GM19372 (cell line): ENCODE data around the gene SERPINA6.
"Not testable (repeated sequence)": the region's sequence is repeated elsewhere in the genome, so short reads cannot be mapped to it uniquely, and the experiment has no call there.

ENCODE experiments used
- ATAC-seq: cut with Tn5 transposase; IDR thresholded peaks from one replicate; pipeline ENCODE4 v1.9.1; 2021; ENCODE audit warnings: mild to moderate bottlenecking, low read depth, moderate library complexity; ENCODE audit not compliant: unreplicated experiment

The SERPINA6 gene

DNA sequence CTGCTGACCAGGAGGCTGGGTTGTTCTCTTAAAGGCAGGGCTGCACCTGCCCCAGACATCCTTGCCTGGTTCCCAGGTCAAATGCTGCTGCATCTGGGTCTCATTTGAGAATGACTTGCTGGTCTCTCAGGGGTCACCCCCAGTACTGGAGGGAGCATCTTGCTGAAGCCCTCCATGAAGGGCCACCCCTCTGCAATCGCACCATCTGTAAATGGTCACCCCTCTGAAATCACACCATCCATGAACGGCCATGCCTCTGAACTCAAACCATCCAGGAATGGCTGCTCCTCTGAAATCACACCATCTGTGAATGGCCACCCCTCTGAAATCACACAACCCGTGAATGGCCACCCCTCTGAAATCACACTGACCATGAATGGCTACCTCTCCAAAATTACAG lies 7.3 kb upstream of the SERPINA6 start:
- ATAC-seq = no peak

DNA sequence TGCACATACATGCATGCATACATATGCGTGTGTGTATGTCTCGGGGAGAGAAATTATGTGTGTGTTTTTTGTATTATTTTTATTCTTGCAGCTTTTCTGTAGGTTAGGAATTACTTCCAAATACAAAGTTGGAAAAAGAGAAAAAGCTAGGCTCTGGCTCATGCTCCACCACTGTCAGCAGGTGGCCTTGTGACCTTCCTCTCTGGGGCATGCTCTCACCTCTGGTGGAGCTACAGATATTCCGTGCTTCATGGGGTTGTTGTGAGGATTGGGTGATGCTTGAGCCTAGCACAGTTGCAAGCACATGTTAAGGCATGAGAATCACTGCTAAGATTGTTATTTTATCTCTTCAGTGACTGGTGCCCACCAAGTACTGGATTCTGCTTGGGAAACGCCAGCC lies 6.7 kb upstream of the SERPINA6 start:
- ATAC-seq = no peak

DNA sequence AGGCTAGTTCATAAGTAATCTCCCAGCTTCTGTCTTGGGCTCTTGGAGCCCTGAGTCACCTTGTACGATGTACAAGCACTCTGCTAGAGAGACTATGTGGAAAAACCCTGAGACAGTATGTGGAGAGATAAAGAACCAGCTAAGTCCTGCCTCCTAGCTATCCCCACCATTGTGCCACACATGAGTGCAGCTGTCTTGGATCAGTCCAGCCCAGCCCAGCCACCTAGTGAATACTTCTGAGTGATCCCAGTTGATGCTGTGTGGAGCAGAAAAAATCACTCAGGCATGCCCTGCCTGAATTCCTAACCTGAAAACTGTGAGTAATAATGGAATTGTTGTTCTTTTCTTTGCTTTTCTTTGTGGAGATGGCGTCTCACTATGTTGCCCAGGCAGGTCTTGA lies 5.1 kb upstream of the SERPINA6 start:
- ATAC-seq = no peak

DNA sequence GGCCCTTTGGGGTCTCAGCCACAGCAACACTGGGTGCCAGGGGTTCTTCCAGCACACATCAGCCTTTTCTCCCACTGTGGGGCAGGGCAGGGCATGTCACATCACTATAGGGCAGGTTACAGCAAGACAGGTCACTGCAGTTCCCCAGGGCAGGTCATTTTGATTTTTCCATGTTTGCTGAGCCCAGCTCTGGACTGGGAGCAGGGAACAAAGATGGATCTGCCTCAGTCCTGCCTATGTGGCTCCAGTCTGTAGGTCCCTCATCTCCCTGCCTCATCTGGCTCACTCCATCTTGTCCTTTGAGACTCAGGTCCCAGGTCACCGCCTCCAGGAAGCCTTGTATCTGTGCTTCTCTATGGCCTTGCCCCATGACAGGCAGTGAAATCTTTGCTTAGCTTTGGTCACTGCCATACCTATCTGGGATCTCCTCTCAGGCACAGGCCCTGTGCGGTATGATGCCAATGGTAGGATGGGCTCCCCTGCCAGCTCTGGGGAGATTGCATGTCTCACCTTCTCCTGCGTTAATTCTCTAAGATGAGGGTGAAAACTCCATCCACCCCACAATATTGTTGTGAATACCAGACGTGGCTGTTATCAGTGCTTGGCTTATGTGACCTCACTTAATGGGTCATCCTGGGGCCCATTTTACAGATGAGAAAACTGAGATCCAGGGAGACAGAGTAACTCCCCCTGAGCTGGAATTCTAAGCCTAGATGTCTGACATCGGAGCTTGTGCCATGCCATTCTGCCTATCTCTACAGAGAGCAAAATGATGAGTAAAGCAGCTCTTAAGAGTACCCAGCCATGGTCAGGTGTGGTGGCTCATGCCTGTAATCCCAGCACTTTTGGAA lies 1.5 kb downstream of the SERPINA6 start:
- ATAC-seq = no peak

DNA sequence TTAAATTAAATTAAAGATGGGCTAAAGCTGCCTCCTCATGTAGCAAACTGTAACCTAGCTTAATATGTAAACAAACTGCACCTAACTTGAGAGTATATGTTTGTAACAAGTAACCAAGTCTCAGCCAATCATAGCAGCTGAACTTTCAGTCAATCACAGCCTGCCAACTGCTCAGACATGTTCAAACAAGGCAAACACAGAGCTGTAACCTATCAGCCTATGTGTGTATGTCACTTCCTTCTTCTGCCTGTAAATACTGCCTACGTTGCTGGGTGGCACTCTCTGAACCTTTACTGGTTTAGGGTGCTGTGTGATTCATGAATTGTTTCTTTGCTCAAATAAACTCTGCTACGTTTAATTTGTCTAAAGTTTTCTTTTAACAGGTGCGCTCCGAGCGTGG lies 2.9 kb downstream of the SERPINA6 start:
- ATAC-seq = no peak

DNA sequence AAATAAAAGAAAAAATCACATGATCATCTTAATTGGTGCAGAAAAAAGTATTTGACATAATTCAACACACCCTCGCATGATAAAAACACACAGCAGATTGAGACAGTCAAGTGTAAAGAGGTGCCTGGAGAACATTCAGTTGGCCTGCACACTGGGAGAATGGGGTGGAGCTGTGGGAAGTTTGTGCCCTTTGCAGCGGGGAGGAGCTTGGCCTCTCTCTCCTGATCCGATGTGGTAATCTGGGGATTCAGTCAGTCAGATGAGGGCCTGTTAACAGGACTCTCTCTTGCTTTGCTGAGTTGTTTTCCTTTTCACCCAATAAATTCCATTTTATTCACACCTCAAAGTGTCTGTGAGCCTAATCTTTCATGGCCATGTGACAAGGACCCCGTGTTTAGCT lies 5.9 kb downstream of the SERPINA6 start:
- no peak for ATAC-seq

DNA sequence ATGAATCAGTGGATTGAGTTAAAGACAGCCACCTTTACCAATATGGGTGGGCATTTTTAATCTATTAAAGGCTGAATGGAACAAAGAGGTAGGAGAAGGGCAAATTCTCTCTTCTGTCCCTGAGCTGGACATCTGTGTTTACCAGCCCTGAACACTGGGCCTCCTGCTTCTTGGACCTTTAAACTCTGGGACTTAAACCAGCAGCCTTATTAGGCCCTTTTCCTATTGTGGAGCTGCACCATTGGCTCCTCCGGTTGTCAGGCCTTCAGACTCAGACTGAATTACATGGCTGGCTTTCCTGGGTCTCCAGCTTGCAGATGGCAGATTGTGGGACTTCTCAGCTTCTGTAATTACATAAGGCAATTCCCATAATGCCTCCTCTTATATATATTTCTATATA lies 6.4 kb downstream of the SERPINA6 start:
- ATAC-seq = no peak

DNA sequence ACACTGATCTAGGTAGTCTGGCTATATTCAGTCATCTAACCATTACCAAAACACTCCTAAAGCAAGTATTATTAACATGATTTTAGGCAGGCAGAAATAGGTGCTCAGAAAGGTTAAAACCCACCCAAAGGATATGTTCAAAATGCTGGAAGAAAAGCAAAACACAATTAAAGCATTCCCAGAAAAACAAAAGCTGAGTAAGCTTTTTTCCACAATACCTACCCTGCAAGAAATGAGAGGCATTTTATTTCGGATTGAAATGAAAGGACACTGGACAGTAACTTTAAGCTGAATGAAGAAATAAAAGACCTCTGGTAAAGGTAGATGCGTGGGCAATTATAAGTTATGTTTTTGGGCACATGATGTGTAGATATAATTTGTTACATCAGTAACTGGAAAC lies 8.2 kb downstream of the SERPINA6 start:
- no peak for ATAC-seq

DNA sequence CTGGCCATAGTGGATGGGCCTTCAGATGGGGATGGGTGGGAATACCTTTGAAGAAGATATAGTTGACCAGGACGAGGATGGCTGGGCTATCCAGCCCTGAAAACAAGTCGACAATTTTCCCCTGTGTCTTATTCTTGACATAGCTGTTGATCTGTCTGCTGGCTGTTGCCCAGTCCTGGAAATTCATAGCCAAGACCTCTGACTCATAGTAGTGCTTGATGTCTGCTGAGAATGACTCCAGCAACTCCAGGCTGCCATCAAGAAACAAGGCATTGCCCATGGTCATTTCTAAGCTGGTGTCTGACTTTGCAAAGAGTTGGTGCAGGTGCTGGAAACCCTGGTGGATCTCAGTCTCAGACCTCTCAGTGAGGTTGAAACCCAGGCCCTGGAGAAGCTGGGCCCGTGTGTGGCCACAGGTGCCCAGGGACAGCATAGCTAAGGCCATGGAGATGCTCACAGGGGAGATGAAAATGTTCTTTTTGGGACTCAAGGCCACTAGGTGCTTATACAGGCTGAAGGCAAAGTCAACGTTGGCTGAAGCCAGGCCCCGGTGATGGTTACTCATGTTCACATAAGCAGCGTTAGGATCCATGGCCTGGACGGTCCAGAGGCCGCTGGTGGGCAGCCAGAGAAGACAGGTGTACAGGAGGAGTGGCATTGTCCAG lies 9.0 kb downstream of the SERPINA6 start:
- ATAC-seq = no peak

DNA sequence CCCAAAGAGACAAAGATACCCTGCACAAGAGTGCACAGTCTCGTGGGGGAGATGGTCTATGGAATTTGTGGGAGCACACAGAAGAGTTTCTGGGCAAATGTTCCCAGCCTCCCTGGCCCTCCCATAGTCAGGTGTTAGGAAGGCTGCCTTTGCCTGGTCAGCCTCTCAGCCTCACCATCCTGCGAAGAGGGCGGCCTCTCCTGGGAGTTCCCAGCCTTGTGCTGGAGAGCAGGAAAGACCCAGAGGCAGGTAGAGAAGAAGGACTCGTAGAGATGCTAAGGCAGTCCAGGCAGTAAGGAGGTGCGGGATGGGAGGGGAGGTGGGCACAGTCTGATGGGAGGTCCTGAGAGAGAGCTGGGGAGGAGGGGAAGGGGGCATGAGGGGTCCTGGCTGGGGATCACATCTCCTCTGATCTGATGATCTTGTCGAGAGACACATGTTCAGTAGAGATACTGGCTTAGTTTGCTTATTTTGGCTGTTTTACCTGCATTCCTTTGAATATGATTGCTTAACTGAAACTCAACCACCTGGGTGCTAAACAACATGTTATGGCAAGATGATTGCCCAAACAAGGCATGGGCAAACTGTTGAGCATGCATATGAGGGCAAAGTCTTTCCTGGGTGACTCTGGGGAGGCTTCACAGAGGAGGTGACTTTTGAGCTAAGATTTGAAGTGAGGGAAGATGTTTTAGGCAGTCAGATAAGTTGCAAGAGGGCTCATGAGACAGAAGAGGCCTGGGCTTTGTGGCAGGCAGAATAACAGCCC lies 10.5 kb downstream of the SERPINA6 start:
- no peak for ATAC-seq

DNA sequence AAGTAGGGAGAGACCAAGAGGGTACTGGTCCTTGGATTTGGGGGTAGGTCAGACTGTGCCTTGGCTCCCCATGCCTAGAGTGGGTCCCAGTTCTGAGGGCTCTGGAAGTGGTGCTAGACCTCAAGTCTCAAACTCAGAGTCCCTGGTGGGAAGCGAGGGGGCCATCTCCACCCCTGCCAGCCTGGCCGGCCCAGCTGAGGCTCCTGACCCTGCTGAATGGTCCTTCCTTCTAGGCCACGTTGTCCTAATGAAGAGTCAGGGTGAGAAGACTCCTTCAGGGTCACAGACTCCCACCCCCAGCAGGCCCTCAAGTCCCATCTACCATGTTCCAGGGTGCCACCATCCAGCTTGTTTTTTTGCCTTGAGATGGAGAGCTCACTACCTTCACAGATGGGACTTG lies 12.9 kb downstream of the SERPINA6 start:
- ATAC-seq = no peak

DNA sequence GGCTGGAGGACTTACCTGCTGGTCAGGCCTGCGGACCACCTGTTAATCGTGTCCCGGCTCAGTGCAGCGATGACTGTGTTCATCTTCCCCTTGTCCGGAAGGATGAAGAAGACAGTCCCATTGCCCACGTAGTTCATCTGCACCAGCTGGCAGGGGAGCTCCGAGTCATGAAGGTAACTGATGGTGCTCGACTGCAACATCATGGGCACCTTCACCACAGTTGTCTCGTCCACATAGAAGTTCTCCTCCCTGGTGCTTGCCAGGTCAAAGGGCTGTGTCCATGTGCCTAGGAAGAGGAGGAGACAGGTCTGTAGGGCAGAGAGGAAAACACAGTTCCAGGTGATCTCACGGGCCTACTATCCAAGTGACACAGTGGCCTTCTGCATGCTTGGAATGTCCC lies 13.4 kb downstream of the SERPINA6 start:
- ATAC-seq = no peak

DNA sequence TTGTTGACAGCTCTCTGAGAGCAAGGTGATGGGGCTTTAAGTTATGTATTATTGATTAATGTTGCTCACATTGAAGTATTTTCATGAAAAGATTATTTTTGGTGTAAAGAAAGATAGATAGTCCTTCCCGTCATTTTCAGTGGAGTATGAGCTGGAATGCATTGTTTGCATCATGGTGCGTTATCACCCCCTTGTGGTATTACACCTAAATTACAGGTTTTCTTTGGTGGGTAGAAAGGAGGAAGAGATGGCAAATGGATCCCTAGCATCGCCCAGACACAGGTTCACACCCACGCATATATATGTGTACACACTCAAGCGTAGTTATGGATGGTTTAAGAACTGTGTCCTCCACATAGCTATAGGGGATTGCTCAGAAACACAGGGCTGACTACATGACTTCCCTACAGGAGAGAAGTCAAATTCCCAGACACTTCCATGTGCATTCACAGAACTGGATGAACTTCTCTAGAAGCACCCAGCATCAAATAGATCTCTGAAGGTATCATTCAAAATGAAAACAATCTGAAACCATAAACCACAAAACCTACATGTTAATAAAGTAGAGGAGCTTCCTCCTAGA lies 15.6 kb downstream of the SERPINA6 start:
- ATAC-seq = no peak

DNA sequence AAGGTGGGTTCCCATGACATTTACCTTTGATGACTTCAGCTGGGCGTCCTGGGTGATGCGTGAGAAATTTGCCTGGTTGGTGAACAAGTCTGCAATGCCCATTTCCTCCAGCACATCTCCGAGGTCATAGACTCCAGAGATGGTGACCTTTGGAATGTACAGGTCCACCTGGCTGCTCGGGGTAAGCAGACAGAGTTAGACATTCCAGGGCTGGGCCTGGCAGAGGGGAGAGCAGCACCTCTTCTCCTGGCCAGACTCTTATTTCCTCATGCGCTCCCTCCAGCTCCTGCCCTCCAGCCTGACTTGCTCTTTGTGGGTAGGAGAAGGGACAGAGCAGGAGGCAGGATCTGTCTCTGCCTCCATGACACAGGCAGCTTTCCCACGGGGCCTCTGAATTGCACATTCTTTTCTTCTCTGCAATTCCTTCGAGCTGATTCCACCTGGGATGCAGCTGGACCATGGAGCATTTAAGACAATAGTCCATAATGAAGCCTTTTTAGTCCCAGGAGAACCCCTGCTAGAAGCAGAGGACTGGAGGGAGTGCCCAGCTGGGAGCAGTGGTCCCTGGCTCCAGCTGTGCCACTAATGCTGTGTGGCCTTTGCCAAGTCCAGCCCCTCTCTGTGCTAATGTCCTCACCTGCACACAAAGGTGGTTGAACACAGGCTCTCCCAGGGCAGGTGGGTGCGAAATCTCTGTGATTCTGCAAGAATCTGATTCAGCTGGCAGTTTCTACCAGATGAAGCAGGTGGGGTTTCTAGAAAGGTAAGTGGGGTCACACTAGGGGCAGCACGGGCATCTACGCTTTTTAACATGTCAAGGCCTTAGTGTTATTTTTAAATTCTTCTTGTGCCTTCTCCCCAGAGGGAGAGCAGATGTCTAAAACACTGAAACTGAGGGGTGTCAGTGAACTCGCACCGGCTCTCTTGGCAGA lies 16.8 kb downstream of the SERPINA6 start:
- ATAC-seq = no peak

DNA sequence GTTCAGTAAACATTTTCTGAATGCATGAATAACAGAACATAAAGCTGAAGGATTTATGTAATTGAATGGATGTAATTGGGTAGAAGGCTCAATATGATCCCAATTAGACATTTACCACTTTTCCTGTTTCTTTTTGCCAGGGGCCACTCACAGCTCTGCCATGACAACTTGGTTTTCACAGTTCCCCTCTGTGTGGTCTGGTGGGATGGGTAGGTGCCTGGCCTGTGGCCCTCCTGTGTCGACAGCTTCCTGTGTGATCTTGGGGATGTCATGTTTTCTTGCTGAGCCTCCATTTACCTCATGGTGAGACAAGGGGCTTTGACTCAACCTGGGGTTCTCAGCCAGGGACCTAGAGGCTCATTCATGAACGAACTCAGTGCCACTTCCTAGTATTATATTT lies 17.5 kb downstream of the SERPINA6 start:
- no peak for ATAC-seq

DNA sequence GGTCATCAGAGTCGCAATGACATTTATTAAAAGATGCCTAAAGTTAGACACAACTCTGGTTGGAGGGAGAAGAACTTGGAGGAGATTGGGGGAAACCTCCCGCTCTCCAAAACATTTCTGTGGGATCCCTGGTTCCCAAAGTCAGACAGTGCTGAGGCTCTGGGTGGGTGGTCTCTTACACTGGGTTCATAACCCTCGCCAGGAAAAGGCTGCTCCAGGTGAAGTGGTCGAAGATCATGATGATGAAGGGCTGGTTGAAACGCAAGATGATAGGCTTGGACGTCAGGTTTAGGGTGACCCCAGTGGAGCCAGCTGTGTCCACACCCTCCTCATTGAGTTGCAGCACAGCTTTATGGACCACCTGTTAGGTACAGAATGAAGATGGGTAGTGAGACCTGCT lies 18.9 kb downstream of the SERPINA6 start:
- no peak for ATAC-seq

DNA sequence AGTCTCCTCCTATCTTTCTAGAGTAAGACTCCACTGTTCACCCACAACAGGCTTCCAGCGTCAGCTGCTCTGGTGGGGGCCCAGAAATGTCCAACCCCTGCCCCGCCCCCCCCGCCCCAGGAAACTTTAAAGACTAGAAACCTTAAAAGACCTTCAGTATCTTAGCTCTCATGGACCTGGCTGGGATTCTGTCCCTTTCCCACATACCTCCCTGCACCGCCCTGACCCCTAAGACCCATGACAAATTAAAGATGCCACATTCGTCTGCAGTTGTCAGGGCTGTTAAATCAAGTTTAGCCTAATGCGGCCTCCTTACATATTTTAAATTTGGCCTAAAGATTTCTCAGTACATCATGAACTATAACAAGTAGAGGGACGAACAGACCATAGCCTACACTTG lies 20.0 kb downstream of the SERPINA6 start:
- ATAC-seq = no peak

DNA sequence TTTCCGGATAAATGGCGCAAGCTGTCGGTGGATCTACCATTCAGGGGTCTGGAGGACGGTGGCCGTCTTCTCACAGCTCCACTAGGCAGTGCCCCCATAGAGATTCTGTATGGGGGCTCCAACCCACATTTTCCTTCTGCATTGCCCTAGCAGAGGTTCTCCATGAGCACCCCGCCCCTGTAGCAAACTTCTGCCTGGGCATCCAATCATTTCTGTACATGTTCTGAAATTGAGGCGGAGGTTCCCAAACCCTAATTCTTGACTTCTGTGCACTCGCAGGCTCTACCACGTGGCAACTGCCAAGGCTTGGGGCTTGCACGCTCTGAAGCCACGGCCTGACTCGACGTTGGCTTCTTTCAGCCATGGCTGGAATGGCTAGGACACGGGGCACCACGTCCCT lies 25.0 kb downstream of the SERPINA6 start:
- ATAC-seq = no peak

DNA sequence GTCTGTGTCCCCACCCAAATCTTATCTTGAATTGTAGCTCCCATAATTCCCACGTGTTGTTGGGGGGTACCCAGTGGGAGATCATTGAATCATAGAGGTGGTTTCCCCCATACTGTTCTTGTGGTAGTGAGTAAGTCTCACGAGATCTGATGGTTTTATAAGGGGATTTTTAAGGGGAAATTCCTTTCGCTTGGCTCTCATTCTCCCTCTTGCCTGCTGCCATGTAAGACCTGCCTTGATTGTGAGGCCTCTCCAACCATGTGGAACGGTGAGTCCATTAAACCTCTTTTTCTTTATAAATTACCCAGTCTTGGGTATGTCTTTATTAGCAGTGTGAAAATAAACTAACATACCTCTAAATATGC lies 27.0 kb downstream of the SERPINA6 start:
- ATAC-seq = not testable (repeated sequence)
